Activated CD4-positive, CD25-positive, alpha-beta regulatory T cell treated with anti-CD3 and anti-CD28 coated beads, Interleukin-2, amount 50 U/mL, for 72 hours (primary cell): ENCODE data around the gene DVL1.
A peak's percentile ranks its signal among the peaks of the same experiment; 100 is the strongest.

Experiments used
- DNase-seq: peaks from one replicate; pipeline ENCODE4 v3.0.0; 2021

Gene DVL1

GRCh38 chr1:1340185-1340584, 9.0 kb downstream of the DVL1 start:
- no peak for DNase-seq

- no peak for DNase-seq
These were observed 10.9 kb downstream of the DVL1 start for GRCh38 chr1:1338278-1338677.

- DNase-seq = peak; percentile 61
These were observed 11.4 kb downstream of the DVL1 start for GRCh38 chr1:1337793-1338147.

- DNase-seq = no peak
These were observed 12.1 kb downstream of the DVL1 start for GRCh38 chr1:1336931-1337792.

GRCh38 chr1:1336446-1336845, 12.8 kb downstream of the DVL1 start:
- no peak for DNase-seq

- no peak for DNase-seq
These were observed 13.4 kb downstream of the DVL1 start for GRCh38 chr1:1335792-1336248.

GRCh38 chr1:1335283-1335682, 13.9 kb downstream of the DVL1 start:
- no peak for DNase-seq

GRCh38 chr1:1334835-1335234, 14.4 kb downstream of the DVL1 start:
- DNase-seq = no peak

- no peak for DNase-seq
These were observed 15.5 kb downstream of the DVL1 start for GRCh38 chr1:1333551-1334241.

GRCh38 chr1:1332774-1333480, 16.3 kb downstream of the DVL1 start:
- DNase-seq = no peak

GRCh38 chr1:1332031-1332755, 17.0 kb downstream of the DVL1 start:
- no peak for DNase-seq

GRCh38 chr1:1331068-1331965, 17.9 kb downstream of the DVL1 start, which contains the start of gene TAS1R3:
TSS of gene TAS1R3 (plus strand) at chr1:1331280. CDS start at chr1:1331346, 66 bp downstream.
- no peak for DNase-seq

GRCh38 chr1:1330366-1331067, 18.7 kb downstream of the DVL1 start:
- no peak for DNase-seq

- no peak for DNase-seq
These were observed 19.7 kb downstream of the DVL1 start for GRCh38 chr1:1329304-1330210.

- no peak for DNase-seq
These were observed 21.0 kb downstream of the DVL1 start for GRCh38 chr1:1328254-1328653.

- DNase-seq = no peak
These were observed 21.9 kb downstream of the DVL1 start for GRCh38 chr1:1327291-1327690.

- DNase-seq = no peak
These were observed 23.1 kb downstream of the DVL1 start for GRCh38 chr1:1326075-1326605.

GRCh38 chr1:1325288-1326074, 23.7 kb downstream of the DVL1 start:
- DNase-seq = no peak
